ENCODE data around the gene GFPT2.

GFPT2 gene

GRCh38 chr5:180350711-180351465 lies 2.2 kb downstream of the GFPT2 start:
- DNase-seq (ENCODE audit: low read depth in 2 of 2): no peak

GRCh38 chr5:180350296-180350695 lies 2.8 kb downstream of the GFPT2 start:
- DNase-seq (ENCODE audit: low read depth in 2 of 2): no peak

- DNase-seq (ENCODE audit: low read depth in 2 of 2): no peak
Measured at GRCh38 chr5:180349391-180349790, 3.7 kb downstream of the GFPT2 start.

- no peak for DNase-seq (ENCODE audit: low read depth in 2 of 2)
Measured at GRCh38 chr5:180348336-180348735, 4.8 kb downstream of the GFPT2 start.

- DNase-seq (ENCODE audit: low read depth in 2 of 2): no peak
Measured at GRCh38 chr5:180347702-180348101, 5.4 kb downstream of the GFPT2 start.

- DNase-seq (ENCODE audit: low read depth in 2 of 2): no peak
Measured at GRCh38 chr5:180346358-180346757, 6.8 kb downstream of the GFPT2 start.

GRCh38 chr5:180345781-180346180 lies 7.4 kb downstream of the GFPT2 start:
- DNase-seq (ENCODE audit: low read depth in 2 of 2): no peak

GRCh38 chr5:180345186-180345585 lies 8.0 kb downstream of the GFPT2 start:
- no peak for DNase-seq (ENCODE audit: low read depth in 2 of 2)

GRCh38 chr5:180344696-180344999 lies 8.5 kb downstream of the GFPT2 start:
- DNase-seq (ENCODE audit: low read depth in 2 of 2): no peak

GRCh38 chr5:180343831-180344695 lies 9.1 kb downstream of the GFPT2 start:
- DNase-seq (ENCODE audit: low read depth in 2 of 2): no peak

- DNase-seq (ENCODE audit: low read depth in 2 of 2): no peak
Measured at GRCh38 chr5:180343110-180343830, 9.9 kb downstream of the GFPT2 start.

GRCh38 chr5:180341595-180341994 lies 11.5 kb downstream of the GFPT2 start:
- no peak for DNase-seq (ENCODE audit: low read depth in 2 of 2)

- DNase-seq (ENCODE audit: low read depth in 2 of 2): no peak
Measured at GRCh38 chr5:180340856-180341255, 12.3 kb downstream of the GFPT2 start.

GRCh38 chr5:180339583-180340183 lies 13.5 kb downstream of the GFPT2 start:
- DNase-seq (ENCODE audit: low read depth in 2 of 2): no peak

- no peak for DNase-seq (ENCODE audit: low read depth in 2 of 2)
Measured at GRCh38 chr5:180338001-180338707, 15.0 kb downstream of the GFPT2 start.

- DNase-seq (ENCODE audit: low read depth in 2 of 2): no peak
Measured at GRCh38 chr5:180336234-180337020, 16.7 kb downstream of the GFPT2 start.

GRCh38 chr5:180335614-180336233 lies 17.4 kb downstream of the GFPT2 start:
- no peak for DNase-seq (ENCODE audit: low read depth in 2 of 2)

GRCh38 chr5:180334751-180335613 lies 18.2 kb downstream of the GFPT2 start:
- no peak for DNase-seq (ENCODE audit: low read depth in 2 of 2)

- DNase-seq (ENCODE audit: low read depth in 2 of 2): no peak
Measured at GRCh38 chr5:180334176-180334575, 19.0 kb downstream of the GFPT2 start.
